Fibroblast of peridontal ligament (primary cell): ENCODE data around the gene MRPL55.
A peak's percentile ranks its signal among the peaks of the same experiment; 100 is the strongest.
"Not testable (repeated sequence)": the region's sequence is repeated elsewhere in the genome, so short reads cannot be mapped to it uniquely, and the experiment has no call there.

ENCODE experiments used
- DNase-seq: peaks from one replicate; pipeline ENCODE4 v3.0.0-alpha.2; 2010; ENCODE audit errors: extremely low read depth

MRPL55 gene

DNA sequence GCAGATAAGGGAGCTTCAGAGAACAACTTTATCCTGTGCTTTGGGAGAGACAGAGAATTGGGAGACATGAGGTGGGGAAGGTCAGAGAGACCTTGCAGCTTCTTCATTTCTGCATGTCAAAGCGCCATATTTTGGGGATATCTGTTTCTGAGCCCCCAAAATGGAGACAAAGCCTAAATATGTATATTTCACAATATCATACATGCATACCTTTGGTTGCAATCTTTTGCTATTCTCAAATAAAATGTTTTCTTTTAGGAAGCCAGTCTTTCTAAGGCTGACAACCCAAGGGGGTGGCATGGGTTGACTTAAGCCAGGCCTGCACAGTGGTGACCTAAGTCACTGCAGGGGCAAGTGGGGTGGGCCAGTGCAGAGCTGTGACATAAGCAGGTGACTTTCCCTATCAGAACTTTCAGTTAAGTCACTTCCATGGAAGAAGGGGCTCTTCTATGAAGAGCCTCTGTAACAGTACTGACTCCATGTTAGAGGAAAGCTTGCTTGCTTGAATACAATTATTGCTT is 13.9 kb upstream of the MRPL55 start:
- no peak for DNase-seq

DNA sequence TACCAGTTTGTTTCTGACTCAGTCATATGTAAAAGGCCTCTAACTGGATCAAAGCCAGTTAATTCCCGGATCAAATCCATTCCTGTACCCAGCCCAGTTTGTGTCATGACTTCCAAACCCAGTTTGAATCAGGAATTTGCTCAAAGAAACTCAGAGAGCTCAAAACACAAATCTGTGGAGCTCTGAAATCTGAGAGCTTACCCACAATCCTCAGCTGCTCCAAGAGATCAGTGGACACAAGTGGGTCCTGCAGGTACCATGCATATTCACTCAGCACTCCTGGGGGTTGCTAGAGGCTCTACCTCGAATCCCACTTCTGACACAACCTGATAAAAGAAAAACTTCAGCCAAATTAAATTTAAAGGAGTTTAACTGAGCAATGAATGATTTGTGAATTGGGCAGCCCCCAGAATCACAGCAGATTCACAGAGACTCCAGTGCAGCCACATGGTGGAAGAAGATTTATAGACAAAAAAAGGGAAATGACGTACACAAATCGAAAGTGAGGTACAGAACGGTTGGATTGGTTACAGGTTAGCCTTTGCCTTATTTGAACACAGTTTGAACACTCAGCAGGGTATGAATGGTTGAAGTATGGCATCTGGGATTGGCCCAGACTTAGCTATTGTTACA is 11.9 kb upstream of the MRPL55 start:
- DNase-seq = peak; percentile 71

DNA sequence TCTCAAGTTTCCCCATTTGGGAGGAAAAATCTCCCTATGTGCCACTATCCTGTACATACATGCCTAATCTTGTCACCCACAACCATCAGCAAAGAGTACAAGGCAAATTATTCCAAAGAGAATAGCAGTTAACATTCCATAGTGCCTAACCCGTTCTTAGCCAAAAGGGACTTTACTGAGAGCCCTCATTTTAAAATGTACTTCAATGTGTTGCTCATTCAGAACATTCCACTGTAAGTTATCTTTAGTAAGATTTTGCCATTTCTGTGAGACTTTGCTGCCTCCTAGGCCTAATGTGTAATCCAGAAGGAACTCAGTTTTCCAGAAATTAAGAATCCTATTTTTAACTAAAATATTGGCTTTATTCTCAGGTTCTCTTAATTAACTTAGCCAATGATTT is 11.3 kb upstream of the MRPL55 start:
- peak; percentile 26 for DNase-seq

DNA sequence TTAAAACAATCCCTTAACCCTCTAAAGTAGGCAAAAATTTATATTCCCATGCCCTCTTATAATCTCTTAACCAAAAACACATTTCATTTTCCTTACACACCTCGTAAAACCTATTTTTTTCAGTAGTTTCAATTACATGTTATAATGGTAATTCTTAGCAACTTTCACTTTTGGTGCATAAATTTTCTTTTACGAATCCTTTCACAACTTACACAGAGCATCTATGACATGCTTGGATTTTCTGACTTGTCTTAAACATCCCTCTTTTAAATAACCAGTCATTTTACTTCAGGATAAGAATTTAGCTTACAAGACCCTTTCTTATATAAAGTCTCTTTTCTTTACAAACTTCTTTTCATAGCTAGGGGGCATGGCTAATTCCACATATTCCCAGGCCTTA is 8.9 kb upstream of the MRPL55 start:
- DNase-seq = no peak

DNA sequence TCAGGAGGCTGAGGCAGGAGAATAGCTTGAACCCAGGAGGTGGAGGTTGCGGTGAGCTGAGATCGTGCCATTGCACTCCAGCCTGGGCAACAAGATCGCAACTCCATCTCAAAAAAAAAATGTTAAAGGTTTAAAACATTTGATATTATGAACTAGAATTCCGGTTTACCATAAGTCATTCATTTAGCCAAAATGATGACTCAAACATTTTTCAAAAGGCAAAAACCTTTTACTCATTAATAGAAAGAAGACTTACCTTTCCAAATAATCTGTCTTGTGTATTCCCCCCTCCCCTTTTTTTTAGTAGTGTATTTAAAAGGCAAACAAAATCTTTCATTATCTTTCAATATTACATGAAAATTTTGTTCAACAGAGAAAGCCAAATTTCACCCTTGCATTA is 8.2 kb upstream of the MRPL55 start:
- DNase-seq = no peak

DNA sequence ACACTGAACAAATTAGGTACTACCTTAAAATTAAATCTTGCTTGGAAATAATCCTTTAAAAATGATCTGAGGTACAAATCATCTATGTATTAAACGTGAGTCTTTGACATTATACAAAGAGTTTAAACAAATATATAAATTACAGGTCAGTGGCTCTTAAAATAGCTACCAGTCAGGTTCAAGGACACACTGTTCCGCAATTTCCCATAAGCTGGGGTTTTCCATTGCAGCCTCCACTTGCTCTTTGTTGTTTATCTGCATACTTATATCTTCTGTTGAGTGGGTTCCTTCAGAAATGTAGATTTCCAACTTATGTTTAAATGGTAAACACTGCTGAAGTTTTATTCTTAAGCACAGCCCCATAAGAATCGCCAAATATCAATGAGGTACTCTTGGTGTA is 5.7 kb upstream of the MRPL55 start:
- no peak for DNase-seq

DNA sequence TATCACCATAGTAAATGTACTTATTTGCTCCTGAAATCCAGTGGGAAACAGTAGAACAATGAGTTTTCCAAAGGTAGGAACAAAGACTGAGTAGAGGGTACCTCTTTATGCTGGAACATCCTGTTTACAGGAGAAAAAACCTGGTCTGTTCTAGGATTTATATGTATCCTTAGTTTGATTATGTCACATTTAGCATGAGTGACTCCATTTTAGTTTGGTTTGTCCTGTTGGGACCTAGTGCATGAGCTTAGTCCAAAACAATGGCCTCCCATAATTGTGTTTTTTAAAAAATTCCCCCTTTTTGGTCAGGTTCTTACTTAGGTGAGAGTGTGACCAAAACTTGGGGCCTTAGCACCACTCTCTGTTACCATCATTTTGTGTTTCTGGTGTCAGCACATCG is 3.5 kb upstream of the MRPL55 start:
- no peak for DNase-seq

DNA sequence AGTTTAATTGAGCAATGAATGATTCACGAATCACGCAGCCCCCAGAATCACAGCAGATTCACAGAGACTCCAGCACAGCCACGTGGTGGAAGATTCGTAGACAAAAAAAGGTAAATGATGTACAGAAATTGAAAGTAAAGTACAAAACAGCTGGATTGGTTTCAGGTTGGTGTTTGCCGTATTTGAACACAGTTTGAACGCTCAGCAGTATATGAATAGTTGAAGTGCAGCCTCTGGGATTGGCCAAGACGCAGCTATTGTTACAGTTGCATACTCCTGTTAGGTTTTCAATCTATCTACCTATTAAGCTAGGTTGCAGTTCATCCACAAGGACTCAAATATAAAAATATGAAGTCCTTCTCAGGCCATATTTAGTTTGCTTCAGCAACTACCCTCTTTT is 3.1 kb upstream of the MRPL55 start:
- no peak for DNase-seq

DNA sequence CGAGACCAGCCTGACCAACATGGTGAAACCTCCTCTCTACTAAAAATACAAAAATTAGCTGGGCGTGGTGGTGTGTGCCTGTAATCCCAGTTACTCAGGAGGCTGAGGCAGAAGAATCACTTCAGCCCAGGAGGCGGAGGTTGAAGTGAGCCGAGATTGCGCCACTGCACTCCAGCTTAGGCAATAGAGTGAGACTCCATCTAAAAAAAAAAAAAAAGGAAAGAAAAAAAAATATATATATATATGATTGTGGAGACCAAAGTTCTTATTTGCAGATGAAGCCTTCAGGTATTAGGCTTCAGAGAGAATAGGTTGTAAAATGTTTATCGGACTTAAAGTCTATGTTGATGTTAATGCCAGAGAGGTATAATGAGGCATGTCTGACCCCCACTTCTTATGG is 2.2 kb upstream of the MRPL55 start:
- not testable (repeated sequence) for DNase-seq

DNA sequence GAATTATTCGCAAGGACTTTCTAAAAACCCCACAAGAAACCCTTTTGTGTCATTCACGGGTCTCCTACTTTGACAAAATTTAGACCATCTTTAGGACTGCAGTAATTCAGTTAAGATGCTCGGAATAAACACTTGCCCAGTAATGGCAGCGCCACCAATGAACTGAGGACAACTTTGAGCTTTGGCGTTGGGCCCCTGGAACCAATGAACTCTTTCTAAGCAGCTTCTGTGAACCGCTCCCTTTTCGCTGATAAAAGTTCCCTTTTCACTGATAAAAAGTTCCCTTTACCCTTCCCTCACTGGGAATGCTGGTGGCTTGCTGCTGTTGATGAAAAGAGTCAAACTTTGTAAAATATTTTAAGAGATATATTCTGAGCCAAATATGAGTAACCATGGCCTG is 1.5 kb upstream of the MRPL55 start:
- DNase-seq = no peak

DNA sequence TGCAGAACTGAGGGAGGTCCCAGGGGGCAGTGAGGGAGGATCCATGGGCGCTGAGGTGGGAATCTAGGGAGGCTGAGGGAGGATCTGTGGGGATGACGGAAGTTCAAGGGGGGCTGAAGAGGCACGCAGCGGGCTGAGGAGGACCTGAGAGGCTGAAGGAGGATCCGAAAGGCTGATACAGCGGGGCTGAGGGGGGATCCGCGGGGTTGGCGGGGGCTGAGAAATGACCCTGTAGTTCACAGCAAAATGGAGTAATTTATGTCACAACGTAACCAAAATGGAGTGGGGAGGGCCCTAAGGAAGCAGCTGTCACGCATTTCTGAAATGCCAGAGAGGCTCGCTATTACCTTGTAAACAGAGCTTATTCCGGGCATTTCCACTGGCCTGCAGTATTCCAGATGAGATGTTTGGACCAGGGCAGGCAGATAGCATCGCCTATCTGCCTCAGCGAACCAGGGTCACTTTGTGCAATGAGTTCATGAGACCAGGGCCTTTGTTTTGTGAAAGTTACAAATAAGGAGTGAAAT is 926 bp upstream of the MRPL55 start:
- DNase-seq = peak; percentile 34

DNA sequence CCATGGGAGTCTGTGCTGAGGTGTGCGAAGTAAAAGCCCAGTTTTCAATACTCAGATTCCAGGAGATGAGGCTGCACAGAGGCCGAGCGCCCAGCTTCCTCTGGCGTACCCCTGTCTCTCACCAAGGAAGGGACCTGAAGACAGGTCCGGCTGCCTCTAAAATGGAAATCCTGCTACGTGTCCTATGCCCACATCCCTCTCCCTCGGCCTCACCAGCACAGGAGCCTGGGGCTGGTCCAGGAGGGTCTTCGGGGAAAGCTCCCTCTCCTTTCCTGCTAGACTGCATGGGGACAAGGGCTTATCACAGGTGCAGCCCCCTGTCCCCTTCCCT is 392 bp downstream of the MRPL55 start:
- no peak for DNase-seq

DNA sequence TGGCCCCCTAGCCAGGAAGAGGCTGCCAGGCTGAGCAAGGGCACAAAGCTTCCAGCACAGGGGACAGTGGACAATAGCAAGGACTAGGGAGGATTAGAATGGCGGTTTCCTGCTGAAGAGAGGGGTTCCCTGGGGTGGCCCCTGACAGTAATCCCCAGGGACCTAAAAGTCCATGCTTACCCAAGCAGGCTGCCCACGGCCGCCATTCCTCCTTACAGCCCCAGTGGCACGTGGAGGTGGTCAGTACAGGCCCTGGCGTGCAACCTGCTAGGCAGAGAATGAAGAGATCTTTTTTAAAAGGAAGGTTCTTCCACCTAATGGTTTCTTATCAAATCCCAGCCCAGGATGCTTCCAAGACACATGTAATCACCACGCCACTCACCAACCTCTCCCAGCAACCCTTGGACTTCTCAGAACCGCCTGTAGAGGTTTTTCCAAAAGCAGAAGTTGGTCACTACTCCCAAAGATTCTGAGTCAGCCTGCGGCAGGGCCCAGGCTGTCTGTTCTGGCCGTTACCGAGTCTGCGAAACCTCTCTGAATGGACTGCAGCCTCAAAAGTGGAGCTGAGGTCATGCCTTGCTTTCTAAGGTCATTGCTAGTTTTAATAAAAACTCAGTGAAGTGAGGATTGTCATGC is 926 bp downstream of the MRPL55 start:
- no peak for DNase-seq

DNA sequence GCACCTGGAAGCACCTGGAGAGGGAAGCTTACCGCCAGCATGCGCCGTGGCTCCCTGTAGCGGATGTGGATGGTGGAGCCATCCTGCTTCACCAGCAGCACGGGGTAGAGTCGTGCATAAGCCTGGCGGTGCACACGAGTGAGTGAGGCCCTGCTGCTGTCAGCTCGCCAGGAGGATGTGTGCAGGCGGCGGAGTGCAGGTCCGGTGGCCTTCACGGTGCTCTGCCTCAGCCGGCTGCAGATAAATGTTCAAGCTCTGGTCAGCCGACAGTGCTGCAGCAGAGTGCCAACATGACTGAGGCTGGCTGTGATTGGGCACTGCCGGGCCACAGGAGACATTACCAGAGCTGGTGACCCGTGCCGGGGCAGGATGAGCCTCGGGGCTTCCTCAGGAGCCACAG is 1.5 kb downstream of the MRPL55 start:
- DNase-seq = no peak

DNA sequence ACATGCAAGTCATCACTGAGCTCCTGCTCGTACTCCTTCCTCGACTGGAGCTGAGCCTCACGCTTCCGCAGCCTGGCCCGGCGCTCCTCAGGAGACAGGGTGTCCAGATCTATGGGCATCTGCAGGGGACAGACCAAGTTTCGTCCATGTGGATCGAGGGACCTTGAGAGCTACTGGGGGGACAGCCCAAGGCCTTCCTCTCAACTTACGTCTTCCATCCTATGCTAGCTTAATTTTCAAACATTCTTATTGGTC is 2.4 kb downstream of the MRPL55 start:
- no peak for DNase-seq

DNA sequence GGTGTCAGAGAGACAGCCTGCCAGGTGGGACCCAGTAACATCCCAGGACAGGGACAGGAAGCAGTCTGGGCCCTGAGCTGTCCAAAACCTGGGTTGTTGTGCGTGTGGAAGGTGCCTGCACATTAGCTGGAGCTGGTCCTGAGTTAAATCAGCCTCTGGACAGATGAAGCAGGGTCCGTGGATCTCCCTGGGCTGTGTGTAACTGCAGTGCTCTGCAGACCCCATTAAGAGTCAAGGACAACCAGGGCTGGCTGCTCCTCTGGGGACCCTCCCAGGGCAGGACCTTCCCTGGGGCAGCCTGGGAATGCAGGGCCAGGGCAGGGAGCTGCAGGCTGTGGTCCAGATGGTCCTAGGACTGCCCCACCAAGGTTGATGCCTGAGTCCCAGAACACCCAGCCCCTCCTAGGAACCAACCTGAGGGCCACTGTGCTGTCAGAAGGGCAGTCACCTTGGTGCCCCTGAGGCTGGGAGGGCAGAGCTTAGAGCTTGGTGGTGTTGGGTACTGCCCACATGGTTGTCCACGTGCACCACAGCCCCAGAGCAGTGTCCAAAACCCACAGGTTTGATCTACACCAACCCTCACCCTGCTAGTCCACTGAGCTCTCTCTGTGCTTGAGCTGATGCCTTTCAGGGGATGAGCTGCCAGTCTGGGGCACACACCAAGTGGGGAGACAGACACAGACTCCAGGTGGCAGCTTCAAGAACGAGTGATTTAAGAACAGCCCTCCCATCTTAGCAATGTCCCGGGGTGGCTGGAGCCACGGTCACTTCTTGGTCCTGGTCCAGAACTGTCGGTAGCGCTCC is 2.9 kb downstream of the MRPL55 start:
- no peak for DNase-seq

DNA sequence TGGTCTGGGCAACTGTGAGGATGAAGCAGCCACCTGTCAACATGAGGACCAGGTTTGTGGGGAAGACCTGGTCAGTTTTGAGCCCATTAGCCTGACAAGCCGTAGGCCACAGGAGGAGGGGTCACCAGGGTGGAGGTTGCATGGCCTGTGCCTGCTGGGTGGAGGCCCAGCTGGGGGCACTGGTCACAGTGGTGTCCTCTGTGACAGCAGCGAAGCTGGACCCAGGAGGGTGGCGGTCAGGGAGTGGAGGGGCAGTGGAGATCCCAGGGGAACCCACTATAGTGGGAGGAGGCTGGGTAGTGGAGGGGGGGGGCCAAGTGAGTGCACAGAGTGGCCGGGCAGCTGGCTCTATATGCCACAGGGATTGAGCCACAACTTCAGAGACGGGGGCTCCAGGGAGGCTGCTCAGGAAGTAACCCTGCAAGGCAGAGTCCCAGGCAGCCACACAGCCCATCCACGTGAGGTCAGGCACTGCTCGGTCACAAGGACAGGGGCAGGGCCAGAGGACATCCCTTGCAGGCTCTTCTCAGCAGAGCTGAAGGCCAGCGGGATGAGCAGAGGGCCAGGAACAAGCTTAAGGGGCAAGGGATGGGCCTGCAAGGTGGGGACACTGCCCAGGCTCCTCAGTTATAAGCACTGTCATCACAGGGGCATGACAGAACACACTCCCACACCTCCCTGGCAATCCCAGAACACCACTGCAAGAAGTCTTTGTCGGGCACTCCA is 3.7 kb downstream of the MRPL55 start:
- DNase-seq = no peak

DNA sequence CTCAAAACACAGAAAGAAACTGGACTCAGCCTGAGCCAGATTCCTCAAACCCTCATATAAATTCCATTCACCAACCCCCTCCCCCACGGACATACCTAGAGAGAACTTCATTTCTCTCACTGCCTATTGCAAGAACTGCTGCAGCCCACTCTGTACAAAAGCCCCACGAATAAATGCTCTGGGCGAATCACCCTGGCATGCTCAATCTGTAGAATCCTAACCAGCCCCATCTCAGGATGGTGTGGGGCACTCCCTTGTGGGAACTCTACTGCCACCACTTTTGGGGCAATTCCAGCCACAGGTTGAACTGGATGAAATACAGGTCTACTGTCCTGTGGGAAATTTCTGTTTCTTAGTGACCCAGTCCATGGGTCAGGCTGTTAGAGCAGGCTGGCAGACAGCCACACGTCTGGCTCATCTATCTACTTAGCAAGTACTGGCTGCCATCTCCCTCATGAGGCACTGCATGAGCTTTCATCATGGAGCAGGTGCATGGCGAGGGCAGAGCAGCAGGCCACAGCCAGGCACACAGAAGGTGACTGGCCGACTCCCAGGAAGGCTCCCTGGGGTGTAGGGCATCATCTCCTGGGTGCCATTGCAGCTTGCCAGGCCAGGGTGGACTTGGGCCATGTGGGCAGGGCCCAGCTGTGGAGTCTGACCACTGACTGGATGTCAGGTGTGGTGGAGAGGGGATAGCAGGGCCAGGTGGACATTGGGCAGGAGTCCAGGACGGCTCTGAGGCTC is 4.4 kb downstream of the MRPL55 start:
- no peak for DNase-seq

DNA sequence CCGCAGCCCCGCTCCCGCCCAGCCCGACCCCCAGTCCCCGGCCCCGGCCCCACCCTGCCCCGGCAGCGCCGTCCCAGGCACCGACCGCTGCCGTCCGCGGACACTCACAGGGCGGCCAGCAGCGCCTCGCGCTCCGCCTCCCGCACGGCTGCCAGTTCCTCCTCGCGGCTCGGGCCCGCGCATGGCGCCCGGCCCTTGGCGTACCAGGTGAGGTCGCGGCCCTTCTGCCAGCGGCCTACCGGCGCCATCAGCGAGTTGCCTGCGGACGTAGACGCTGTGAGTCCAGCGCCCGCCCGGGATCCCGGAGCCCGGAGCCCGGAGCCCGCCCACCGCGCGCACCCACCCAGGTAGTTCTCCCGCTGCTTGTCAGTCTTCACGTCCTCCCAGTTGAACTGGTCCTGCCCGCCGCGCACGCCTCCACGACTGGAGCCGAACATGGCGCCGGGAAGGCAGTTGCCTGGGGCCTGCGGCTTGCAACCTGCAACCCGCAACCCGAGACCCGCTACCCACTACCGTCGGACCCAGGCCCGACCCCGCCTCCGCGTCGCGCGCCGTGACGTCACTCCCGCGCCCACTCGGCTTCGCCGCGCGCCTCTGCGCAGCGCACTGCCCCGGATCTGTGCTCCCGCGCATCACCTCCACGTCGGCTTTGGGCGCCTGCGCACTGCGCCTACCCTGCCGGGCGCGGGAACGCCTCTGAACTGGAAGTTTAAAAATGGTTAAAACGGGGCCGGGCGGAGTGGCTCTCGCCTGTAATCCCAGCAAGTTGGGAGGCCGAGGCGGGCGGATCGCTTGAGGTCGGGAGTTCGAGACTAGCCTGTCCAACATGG is 6.1 kb downstream of the MRPL55 start, which contains the start of gene C1orf35:
Gene C1orf35, minus strand, starts transcription at position 535 of the 830 bp plus-strand sequence. Its CDS starts 98 bp downstream, at position 437.
- peak; percentile 86 for DNase-seq

DNA sequence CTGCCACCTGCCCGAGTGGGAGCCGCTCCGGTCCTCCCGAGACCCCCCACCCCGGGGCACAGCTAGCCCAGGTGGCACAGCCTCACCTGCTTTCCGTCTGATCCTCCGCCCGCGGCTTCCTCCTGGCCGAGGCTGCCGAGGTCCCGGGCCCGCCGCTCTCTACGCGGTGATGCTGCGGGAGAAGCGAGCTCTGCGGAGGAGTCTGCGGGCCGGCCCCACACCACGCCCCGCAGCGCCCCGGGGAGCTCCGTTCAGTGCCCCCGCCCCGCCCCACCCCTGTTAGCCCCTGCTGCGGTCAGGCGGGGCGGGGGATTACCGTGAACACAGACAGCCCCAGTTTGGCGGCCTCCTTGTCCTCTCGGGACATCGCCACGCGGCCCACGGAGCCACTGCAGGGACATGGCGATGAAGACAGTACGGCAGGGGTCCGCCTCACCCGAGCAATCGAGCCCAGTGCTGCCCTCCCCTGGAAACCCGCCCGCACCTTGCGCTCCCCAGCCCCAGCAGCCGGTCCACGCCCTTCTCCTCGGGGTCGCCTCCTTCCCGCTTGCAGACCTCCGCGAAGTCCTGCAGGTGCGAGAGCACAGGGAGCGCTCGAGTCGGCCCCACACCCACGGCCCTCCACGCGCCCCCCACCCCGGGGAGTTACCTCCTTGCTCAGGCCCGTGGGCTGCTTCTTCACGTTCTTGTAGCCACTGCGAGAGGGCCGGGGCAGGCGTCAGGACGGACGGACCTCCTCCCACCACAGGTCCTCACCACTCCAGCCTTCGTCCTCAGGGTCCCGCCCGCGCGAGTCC is 6.9 kb downstream of the MRPL55 start:
- DNase-seq = no peak
